A673 (cell line): ENCODE measurements around the gene ZNF732. TPM values are rescaled to one million over a fixed set of nuclear protein-coding genes. Genes with fewer than 3 reads are reported as not detected.

Source experiments
- Bru-seq: library from RNA; stranded (reverse); fragments of 400-500 nt; gene quantifications from one replicate; lab custom pipeline; 2021; lab: Mats Ljungman, UMichigan
- BruChase-seq, 2 experiments: library from RNA; stranded (reverse); fragments of 400-500 nt; gene quantifications; one replicate each; lab custom pipeline; 2021; lab: Mats Ljungman, UMichigan
- BruUV-seq: library from RNA; stranded (reverse); fragments of 400-500 nt; replicated peaks from 2 replicates; lab custom pipeline; 2021; lab: Mats Ljungman, UMichigan
- CTCF ChIA-PET: fragments of 300-600 bp; sonication (Branson Sonifier 250); formaldehyde crosslinking; loops from one replicate; lab custom pipeline; 2022; ENCODE audit warnings: antibody characterized with exemption; lab: Charles Lee
- POLR2A ChIA-PET: fragments of 300-600 bp; sonication (Branson Sonifier 250); formaldehyde crosslinking; loops from one replicate; lab custom pipeline; 2022; ENCODE audit warnings: antibody characterized with exemption; ENCODE audit not compliant: low non-redundant PET; lab: Charles Lee
- DNase-seq: peaks from one replicate; pipeline ENCODE4 v3.0.0-alpha.2; 2015; ENCODE audit warnings: low spot score
- H3K27ac ChIP-seq: fragments of 200-600 bp; sonication (generic); 2 replicates; pipeline ENCODE4 v1.5.1; 2016; ENCODE audit warnings: mixed run types, low read depth, mild to moderate bottlenecking, mixed read lengths, antibody characterized with exemption, low read length; ENCODE audit not compliant: poor library complexity, severe bottlenecking
- H3K27me3 ChIP-seq: fragments of 200-600 bp; sonication (generic); replicated peaks from 2 replicates; pipeline ENCODE4 v1.6.1; 2017; ENCODE audit warnings: mixed run types, low read depth, mild to moderate bottlenecking, mixed read lengths, antibody characterized with exemption, low read length; ENCODE audit not compliant: insufficient read depth, poor library complexity
- H3K36me3 ChIP-seq: fragments of 200-600 bp; sonication (generic); 2 replicates; pipeline ENCODE4 v1.6.1; 2016; ENCODE audit warnings: mixed run types, mild to moderate bottlenecking, mixed read lengths, antibody characterized with exemption, low read length; ENCODE audit not compliant: insufficient read depth, poor library complexity, severe bottlenecking
- H3K4me1 ChIP-seq: fragments of 200-600 bp; sonication (generic); 2 replicates; pipeline ENCODE4 v1.6.1; 2017; ENCODE audit warnings: mixed run types, mild to moderate bottlenecking, mixed read lengths, antibody characterized with exemption, low read length; ENCODE audit not compliant: insufficient read depth, poor library complexity, severe bottlenecking
- H3K4me3 ChIP-seq: fragments of 200-600 bp; sonication (generic); 2 replicates; pipeline ENCODE4 v1.5.1; 2016; ENCODE audit warnings: low read depth, mixed run types, mild to moderate bottlenecking, mixed read lengths, low read length; ENCODE audit not compliant: poor library complexity, severe bottlenecking
- H3K9me3 ChIP-seq: fragments of 200-600 bp; sonication (generic); 2 replicates; pipeline ENCODE4 v1.6.1; 2016; ENCODE audit warnings: mixed run types, low read depth, mild to moderate bottlenecking, mixed read lengths, antibody characterized with exemption, low read length; ENCODE audit not compliant: poor library complexity, severe bottlenecking
- EZH2 ChIP-seq: fragments of 200-600 bp; sonication (generic); IDR thresholded peaks from 2 replicates; pipeline ENCODE4 v1.6.1; 2017; ENCODE audit warnings: borderline replicate concordance, low read depth, mild to moderate bottlenecking, mixed read lengths, antibody characterized with exemption, low read length; ENCODE audit not compliant: poor library complexity, severe bottlenecking
- intact Hi-C: fragments of 100-400 bp; cut with micrococcal nuclease; formaldehyde crosslinking; loops from one replicate; pipeline ENCODE4 v1.10.0; 2022; ENCODE audit not compliant: unreplicated experiment
- long read RNA-seq: library from polyadenylated mRNA; stranded (forward); transcript quantifications from one replicate; pipeline ENCODE4 v2.0.0, GENCODE V29; 2022
- total RNA-seq: library from RNA; stranded (reverse); gene quantifications from 2 replicates; pipeline ENCODE4 v1.2.3, GENCODE V29; 2021
- TF ChIP-seq, protein P1 (sequence below): fragments of 300-800, 200-600 bp; sonication (generic); conservative IDR thresholded peaks from 2 replicates; pipeline ENCODE4 v1.5.1; 2017; ENCODE audit warnings: low read depth, mild to moderate bottlenecking, antibody characterized with exemption, low read length, moderate library complexity, mixed read lengths

ZNF732 gene
- total RNA-seq (not detected in 2 replicates), Bru-seq, nascent RNA (percentile 1 among the genes with signal in this experiment), BruChase-seq, experiment 1, labeled RNA remaining after a 2-hour chase (not detected), BruChase-seq, experiment 2, labeled RNA remaining after a 6-hour chase (not detected)
- long read RNA-seq = 0 reads

DNA sequence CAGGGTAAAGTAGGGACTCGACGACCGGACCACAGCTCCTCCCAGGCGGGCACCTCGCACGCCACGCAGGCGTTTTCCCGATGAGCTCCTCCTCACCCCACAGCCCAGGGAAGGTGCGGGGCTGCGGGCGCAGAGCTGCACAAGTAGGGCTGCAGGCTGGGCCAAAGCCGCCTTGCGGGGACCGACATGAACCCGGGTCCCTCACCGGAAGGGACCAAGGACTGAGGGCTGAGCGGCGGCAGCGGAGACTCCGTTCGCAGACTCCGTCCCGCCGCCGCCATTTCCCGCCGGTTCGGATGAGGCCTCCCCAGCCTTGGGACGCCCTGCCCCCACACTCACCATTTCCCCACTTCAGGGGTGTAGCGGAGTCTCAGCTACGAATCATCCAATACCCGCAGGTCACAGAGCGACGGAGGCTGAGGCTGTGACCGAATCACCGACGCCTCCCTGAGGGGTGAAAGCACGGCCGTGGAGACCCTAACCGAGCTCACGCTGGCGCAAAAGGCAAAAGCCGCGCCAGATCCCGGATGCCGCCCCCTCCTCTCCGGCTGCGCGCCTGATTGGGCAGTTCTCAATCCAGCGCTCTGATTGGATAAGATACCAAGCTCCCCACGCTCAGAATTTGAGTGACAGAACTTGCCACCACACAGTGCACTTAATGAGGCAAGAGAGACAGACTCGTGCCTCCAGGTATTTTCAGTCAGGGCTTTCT lies at the start of gene ZNF732:
ZNF732 (minus strand) TSS at position 506 of the 712 bp plus-strand sequence; CDS start at position 342, 164 bp downstream.
- no peak within 1 kb of the TSS for H3K4me3 ChIP-seq
- CTCF ChIA-PET = no interaction called here
- no TSS peak for BruUV-seq

DNA sequence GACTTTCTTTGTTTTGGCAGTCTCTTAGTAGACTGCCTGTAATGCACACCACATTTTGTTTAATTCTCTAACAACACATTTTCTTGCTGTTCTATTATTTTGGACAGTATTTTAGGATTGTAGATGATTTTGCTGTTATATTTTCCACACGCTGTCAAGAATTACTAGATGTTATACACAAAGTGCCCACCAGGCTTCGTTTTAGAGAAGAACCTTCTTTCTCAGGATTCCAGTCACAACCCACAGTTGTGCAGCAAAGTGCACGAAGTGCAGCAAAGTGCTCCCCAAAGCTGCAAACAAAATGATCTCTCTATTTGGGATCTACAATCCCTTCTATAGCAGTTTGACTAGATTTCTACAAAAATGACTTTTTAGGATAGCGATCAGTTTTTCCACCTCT lies 34.7 kb upstream of the ZNF732 start:
- Histone ChIP-seq H3K4me1 (peaks cover 5% of the 10 kb centered on the region), H3K27ac (no peak overlapping the region), H3K36me3 (peaks cover 50% of the 10 kb centered on the region), H3K27me3 (no peaks in the 10 kb centered on the region), H3K4me3 (no peak overlapping the region), H3K9me3 (peaks cover 29% of the 10 kb centered on the region)
- ChIA-PET CTCF (no interaction called here), POLR2A (no interaction called here)
- BruUV-seq = no TSS peak
- TF ChIP-seq EZH2 = no peak
- TF ChIP-seq, protein P1, sequence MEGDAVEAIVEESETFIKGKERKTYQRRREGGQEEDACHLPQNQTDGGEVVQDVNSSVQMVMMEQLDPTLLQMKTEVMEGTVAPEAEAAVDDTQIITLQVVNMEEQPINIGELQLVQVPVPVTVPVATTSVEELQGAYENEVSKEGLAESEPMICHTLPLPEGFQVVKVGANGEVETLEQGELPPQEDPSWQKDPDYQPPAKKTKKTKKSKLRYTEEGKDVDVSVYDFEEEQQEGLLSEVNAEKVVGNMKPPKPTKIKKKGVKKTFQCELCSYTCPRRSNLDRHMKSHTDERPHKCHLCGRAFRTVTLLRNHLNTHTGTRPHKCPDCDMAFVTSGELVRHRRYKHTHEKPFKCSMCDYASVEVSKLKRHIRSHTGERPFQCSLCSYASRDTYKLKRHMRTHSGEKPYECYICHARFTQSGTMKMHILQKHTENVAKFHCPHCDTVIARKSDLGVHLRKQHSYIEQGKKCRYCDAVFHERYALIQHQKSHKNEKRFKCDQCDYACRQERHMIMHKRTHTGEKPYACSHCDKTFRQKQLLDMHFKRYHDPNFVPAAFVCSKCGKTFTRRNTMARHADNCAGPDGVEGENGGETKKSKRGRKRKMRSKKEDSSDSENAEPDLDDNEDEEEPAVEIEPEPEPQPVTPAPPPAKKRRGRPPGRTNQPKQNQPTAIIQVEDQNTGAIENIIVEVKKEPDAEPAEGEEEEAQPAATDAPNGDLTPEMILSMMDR = no peak
- intact Hi-C loops = no loop called here
- DNase-seq = peak; percentile 7

More for the DNA sequence above, at the start of gene ZNF732:
- Histone ChIP-seq H3K36me3 (no peaks in the 10 kb centered on the region), H3K27me3 (no peaks in the 10 kb centered on the region), H3K4me1 (no peaks in the 10 kb centered on the region), H3K27ac (no peak within 1 kb of the TSS), H3K9me3 (no peaks in the 10 kb centered on the region)
- TF ChIP-seq, protein P1 = no peak
- TF ChIP-seq EZH2 = no peak
- DNase-seq = no peak
- intact Hi-C loops = no loop called here
- POLR2A ChIA-PET = no interaction called here

DNA sequence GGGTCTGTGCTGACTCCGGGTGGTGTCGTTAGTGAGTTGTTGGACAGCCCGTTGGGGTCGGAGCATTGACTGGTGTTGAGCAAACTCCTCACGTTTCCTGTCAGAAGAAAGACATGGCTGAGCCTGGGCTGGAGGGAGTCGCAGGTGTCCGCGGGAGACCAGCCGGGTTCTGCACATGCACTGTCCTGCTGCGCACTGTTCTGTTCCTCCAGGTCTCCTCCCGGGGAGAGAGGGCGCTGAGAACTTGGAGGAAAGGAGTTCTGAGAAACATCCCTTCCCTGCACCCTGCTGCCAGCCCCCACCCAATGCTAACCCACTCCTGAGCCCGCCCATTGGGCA lies 33.5 kb upstream of the ZNF732 start:
- peaks cover 29% of the 10 kb centered on the region for H3K9me3 ChIP-seq
- peaks cover 38% of the 10 kb centered on the region for H3K36me3 ChIP-seq
- POLR2A ChIA-PET = interaction anchor here (0.5 kb wide), 1 partner anchor 899 kb away, joined by 9 read pairs; no protein-coding TSS in a partner anchor
- TF ChIP-seq, protein P1 = no peak
- no peak for TF ChIP-seq EZH2
- no peaks in the 10 kb centered on the region for H3K27me3 ChIP-seq
- intact Hi-C loops = no loop called here
- peaks cover 5% of the 10 kb centered on the region for H3K4me1 ChIP-seq
- peak overlapping the region; percentile 91 for H3K27ac ChIP-seq
- no peak for DNase-seq
- CTCF ChIA-PET = no interaction called here
- no TSS peak for BruUV-seq
- peak overlapping the region; percentile 91 for H3K4me3 ChIP-seq
